Pulmonary artery endothelial cell (primary cell): ENCODE measurements around the gene RHBDF2. TPM values are rescaled to one million over a fixed set of nuclear protein-coding genes. Genes with fewer than 3 reads are reported as not detected.

Experiments
- DNase-seq: peaks from one replicate; pipeline ENCODE4 v3.0.0-alpha.2; 2011; ENCODE audit warnings: low read depth, low spot score
- total RNA-seq: library from RNA; depleted of rRNA; stranded (reverse); fragments of >200 nt; gene quantifications from 2 replicates; pipeline ENCODE4 v1.2.3, GENCODE V29; 2014

RHBDF2 gene
- total RNA-seq, 1 donor from 2014 or later: 14.0 TPM

DNA sequence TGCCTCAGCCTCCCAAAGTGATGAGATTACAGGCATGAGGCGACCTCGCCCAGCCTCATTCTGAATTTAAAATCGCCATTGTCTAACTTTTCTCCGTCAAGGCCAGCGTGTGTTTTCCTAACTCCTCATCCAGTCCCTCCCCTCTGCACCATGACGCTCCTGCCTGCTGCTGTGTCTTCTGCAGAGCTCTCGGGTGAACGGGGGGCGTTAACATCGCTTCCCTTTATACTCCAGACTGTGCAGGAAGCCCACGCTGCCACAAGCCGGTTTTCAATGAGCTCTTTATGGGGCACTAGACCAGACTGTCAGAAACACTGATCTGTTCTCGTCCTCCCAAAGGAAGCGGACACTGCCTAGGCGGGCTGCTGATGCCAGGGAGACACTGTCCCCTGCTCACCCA, 20.6 kb downstream of the RHBDF2 start:
- DNase-seq: no peak

DNA sequence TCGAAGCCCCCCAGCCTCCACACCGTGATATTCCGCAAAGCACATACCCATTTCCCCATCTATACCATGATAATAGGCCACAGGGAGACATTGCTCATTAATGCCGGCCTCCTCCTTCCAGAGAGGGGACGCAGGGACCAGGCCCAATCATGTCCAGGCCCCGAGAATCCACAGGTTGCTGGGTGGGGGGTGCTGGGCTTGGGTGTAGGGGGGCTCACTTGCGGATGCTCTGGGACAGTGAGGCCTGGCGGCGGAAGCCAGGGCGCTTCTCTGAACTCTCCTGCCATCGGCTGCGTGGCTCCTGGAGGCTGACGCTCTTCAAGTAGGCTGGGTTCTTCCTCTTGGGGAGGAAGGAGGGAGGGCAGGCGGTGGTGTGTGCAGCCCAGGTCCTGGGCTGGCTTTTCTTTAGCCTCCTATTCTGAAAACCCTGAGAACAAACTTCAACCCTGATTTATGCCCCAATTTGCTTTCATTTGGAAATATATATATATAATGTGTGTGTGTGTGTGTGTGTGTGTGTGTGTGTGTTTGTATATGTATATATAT, 21.6 kb downstream of the RHBDF2 start:
- no peak for DNase-seq

DNA sequence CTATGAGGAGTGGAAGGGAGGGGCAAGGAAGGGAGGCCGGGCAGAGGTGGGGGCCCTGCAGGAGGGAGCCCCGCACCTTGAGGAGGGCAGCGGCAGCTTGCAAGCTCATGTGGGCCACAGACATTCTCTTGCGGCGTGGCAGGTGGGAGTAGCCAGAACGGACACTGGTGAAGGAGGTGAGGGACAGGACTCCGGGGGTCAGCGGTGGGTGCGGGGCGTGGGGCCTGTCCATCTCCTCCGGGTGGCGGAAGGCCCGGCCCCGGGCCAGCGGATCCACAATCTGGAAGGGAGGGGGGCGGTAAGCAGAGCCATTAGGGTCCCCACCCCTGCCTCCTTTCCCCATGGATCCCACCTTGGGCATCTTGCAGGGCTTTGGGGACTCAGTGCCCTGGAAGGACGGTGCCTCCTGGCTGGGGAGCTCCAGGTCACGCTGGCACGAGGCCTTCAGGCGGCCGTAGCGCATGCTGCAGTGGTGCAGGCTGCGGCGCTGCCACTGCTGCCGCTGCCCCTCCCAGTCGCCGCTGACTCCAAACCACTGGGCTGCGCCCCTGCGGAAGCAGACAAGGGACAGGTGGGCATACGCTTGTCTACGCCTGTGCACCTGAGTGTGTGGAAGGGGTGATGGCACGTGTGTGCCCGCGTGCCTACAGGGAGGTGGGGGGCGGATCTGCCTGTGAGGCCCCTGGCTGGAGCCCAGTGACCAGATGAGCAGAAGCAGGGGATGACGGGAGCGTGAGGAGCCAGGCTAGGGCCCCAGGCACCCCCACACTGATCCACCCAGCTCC, 22.3 kb downstream of the RHBDF2 start:
- DNase-seq: no peak

DNA sequence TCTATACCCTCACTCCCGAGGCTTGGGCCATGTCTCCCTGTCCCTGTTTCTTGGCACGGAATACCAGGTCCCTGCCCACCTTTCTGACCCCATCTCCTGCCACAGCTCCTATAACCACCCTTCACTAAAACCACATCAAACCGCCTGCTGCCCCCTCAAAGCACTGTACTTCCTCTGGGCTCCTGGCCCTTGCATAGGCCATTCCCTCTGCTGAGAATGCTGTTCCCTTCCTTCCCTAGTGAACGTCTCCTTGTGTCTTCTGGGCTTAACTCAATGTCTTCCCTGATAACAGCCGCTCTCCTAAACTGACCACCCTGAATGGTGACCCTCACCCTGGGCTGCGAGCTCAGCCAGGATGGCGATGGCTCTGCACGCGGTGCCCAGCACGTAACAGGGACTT, 23.1 kb downstream of the RHBDF2 start:
- DNase-seq: no peak

DNA sequence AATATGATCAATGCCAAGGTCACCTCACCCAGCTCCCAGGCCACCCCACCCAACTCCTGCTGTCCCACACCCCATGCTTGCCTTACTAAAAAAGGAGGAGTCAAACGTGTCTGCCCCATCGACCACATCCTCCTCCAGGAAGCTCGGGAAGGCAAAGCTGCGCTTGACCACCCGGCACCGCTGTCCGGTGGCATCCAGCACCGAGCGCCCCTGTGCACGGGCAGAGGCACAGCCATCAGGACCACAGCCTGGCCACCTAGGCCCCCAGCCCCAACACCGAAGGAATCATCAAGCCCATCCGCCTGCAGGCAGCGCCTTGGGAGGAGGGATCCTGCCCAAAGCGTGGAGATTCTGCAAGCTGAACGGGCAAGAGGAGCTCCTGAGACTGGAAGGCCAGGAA, 23.6 kb downstream of the RHBDF2 start:
- DNase-seq: no peak

DNA sequence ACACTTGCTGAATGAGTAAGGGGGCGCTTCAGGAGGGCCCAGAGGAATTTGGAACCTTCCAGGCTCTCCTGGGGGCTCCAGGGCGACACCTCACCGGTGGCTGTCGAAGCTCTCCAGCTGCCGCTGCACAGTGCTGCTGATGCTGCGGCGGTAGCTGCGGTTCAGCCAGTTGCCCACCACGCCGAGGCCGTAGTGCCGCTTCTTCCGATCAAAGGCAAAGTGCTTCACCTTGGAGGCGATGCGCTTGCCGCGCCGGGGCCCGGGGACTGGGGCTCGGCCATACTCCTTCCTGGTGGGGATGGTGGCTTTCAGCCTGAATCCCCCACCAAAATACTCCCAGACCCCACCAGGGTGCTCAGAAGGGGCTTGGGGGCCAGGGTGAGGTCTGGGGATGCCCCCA, 24.5 kb downstream of the RHBDF2 start:
- no peak for DNase-seq

DNA sequence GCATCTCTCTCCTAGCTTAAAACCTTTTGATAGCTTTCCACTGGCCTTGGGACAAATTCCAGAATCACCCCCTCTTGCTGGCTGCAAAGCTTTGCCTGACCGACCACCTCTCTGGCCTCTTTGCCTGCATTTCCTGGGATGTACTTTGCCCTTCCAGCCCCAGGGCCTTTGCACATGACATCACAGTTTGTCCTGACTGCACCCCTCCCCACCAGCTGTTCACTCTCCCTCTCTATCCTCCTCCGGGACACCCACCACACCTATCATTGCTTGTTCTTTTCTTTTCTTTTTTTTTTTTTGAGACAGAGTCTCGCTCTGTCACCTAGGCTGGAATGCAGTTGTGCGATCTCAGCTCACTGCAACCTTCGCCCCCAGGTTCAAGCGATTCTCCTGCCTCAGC, 25.9 kb downstream of the RHBDF2 start:
- DNase-seq: no peak

DNA sequence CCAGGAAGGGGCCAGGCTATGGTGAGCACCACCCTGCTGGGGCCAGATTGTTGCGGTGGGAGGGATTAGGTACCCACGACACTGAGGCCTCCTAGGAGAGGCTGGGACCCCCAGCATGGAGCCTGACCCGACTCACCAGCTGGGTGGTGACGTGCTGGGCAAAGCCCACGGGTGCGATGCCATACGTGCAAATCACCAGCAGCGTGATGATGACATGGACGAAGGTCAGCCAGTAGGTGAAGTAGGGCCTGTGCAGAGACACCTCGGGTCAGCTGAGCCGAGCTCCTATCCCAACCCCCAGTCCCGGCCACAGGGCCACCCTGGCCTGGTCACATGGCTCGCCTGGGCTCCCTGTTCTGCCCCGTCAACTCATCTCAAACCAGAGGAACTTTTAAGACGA, 26.3 kb downstream of the RHBDF2 start:
- DNase-seq: no peak

DNA sequence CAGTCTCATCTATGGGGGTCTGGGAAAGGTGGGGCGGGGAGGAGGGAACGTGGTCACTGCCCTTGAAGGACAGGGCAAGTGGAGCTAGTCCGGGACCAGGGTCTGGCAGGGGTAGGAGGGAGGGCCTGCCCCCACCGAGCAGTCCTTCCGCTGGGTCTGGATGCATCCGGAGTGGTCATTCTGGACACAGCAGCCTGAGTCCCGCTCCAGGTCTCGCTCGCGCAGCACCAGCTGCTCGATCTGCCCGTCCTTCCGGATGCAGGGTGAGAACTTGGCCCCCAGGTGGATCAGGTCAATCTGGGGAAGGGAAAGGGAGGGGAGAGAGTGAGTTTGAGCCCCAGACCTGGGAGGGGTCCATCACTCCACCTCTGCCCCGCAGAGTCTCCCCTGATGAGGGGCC, 27.0 kb downstream of the RHBDF2 start:
- no peak for DNase-seq

DNA sequence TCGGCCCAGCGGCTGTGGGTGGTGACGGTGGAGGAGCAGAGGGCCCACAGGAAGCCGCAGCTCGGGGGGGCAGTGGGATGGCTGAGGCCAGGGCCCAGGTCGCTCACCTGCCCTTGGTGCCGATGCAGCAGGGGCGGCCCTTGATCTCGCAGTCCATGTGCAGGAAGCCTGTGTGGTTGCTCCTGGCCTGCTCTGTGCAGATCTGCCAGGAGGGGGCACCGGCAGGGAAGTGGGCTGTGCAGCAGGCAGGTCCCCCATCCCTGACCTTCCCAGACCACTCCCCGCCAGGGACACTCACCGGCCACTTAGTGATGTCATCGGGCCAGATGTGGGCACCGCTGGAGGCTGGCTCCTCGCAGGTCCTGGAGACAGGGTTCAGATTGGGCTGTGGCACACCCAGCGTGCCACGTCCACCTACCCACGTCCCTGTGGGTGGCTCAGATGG, 27.7 kb downstream of the RHBDF2 start:
- DNase-seq: no peak

DNA sequence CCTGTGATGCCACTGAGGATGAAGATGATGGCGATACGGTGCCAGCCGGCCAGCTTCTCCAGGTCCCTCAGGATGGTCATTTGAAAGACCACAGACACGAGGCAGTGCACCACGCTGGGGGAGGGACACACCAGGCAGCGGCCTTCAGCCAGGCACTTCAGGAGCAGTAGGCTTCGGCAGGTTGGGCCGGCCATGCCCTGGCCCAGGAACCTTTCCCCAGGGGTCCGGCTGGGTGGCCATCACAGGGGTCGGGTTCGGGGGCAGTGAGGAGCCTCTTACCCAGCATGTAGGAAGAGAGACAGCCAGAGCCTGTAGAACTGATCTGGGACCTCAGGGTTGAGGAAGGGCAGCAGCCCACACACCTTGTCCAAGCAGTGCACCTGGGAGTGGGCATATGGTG, 28.5 kb downstream of the RHBDF2 start:
- no peak for DNase-seq

DNA sequence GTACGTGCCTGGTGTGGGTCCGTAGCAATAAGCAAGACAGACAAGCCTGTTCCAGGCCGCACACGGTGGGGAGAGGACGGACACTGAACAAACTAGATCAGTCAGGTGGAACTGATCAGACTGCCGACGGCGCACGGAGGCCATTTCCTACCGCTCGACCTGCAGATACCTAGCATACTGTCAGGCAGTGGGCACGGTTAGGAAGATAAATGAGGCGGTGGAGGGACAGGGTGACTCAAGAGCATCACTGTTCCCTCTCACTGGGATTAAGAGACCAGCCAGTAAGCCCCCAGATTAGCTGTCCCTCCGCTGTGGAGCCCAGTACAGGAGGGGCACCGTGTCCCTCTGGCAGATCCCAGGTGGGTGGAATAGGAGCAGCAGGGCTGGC, 29.0 kb downstream of the RHBDF2 start:
- DNase-seq: no peak

DNA sequence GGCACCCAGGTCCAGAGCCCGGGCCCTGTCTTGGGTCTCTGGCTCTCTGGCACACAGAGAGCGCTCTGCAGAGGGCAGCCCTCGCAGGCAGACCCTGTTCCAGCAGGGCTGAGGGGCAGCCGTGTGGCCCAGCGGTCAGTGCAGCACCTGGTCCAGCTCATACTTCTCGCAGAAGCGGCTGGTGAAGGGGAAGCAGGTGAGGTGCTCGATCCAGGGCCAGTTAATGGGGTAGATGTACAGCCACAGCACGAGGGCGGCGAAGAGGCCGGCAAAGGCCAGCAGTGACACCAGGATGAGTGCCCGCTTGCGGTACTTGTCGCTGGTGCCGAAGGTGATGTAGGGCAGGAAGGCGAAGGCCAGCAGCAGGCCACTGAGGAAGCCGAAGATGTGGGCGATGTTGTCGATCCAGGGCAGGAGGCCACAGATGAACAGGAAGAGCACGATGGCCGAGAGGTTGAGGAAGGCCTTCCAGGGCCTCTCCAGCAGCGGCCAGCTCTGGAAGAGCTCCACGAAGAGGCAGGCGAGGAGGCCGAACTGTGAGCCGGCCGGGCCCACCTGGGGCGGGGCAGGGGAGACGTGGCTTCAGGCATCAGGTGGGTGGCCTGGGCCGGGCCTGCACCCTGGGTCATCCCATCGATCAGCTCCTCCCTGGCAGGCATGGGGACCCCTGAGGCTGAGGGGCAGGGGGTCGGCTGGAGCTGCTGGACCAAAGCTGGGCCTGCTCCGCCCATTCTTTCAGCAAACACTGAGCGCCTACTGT, 29.5 kb downstream of the RHBDF2 start:
- DNase-seq: no peak

DNA sequence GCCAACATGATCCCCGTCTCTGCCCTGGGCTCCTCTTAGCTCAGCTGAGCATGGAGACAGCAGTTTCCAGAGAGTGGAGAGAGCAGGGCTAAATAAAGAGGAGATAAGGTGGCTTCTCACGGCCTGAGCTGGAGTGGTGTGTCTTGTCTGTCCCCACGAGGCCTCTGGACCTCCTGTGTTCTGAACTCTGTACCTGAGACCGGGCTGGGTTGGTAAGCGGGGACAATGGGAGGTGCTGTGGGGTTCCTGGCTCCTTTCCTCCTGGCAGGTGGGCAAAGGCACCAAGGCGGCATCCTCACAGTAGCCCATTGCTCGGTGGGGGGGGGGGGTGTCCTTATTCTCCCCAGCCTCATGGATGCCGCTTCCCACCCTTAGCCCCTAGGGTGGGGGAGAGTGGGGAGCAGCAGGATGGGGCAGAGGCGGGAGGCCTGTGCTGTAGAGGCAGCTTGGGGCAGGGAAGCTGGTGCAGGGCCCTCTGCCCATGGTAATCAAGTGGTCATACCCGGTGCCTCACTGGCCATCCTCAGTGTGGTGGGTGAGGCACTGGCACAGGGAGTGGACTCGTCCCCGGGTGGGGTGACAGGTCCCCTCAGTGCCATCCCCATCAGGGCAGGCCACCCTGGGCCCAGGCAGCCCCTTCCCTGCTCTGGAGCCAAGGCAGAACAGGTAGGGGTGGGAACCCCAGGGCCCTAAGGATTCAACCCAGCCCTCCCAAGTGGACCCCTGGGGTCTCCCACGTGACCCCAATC, 31.1 kb downstream of the RHBDF2 start:
- DNase-seq: no peak

DNA sequence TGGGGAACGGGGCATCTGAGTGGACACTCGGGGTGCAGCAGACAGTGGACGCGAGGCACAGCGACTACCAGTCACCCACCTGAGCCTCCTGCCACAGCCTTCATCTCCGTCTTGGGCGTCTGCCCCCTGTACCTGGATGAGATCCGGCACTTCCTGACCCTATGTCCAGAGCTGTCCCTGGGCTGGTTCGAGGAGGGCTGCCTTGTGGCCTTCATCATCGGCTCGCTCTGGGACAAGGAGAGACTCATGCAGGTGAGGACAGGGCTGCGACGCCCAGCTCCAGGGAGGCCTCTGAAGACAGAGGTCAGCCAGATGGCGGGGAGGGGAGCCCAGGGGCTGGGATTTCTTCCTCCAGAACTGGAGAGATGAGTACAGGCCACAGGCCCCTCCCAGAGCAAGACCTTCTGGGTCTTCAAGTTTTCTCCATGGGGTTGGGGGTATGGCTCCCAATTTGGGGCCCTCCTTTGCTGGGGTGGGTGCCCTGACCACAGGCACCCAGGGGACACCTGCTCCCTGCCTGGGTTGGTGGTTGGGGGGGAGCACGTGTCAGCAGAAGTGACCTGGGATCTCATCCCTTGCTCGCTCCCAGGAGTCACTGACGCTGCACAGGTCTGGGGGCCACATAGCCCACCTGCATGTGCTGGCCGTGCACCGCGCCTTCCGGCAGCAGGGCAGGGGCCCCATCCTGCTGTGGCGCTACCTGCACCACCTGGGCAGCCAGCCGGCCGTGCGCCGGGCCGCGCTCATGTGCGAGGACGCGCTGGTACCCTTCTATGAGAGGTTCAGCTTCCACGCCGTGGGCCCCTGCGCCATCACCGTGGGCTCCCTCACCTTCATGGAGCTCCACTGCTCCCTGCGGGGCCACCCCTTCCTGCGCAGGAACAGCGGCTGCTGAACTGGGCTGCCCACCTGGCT, 31.9 kb downstream of the RHBDF2 start:
- DNase-seq: no peak

DNA sequence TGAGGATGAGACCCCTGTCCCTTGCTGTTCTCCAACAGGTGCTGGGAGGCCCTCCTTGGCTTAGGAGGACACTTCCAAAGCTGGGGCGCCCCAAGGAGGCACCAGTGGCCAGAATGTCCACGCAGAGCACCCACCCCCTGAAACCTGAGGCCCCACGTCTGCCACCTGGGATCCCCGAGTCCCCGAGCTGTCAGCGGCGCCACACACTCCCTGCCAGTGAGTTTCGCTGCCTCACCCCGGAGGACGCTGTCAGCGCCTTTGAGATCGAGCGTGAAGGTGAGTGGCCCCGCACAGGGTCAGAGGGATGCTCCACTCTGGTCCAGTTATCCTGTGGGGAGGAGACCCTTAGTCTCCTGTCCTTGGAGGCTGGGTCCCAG, 32.6 kb downstream of the RHBDF2 start:
- no peak for DNase-seq

DNA sequence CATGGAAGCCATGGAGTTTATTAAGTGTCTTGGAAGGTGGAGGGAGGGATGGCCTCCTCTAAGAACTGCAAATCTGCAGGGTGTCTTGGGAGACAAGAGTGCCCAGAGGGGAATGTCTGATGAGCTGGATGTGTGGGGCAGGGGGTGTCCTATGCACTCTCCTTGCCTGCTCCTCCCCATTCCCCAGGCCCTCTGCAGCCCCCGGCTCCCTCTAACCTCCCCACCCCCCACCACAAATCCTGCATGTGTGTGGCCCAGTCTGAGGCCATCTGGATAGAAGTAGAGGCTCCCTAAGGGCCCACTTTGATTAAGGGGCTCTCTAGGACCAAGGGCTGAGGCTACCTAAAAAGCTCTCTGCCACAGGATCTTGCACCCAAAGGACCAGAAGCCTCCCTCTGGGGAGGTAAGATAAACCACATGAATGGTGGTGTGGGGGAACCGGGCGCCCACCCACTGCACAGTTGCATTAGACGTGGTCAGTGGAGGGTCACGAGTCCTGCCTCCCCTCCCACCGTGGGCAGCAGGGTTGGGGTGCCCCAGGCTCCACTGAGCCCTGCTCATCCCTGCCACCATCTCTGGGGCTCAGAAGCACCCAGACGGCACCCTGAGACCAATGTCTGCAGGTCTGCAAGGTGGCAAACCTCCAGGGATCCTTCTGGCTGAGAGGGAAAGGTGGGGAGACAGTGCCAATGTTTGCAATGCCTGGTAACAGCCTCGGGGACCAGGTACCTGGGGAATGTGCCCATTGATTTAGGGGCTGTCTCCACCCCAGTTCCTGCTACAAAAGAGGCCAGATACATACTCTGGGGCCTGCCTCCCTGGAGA, 33.2 kb downstream of the RHBDF2 start:
- no peak for DNase-seq

DNA sequence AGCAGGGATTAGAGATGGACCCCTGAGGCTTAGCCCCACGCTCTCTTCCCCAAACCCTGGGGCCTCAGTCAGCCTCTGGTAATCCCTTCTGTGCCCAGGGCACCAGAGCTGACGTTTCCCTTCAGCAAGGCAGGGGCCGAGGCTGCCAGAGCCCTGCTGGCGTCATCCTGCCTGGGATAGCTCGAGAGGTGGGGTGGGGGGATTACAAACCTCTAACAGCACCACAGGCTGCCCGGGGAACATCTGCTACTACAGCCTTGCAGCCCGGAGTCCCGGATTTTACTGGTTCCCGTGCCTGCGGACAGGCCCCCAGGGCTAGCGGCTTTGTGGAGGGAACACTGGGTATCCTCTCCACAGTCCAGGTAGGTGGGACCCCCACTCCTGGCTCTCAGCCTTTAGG, 33.9 kb downstream of the RHBDF2 start, which contains the start of gene AANAT:
Gene AANAT, plus strand, starts transcription at position 238 of the 400 bp plus-strand sequence. CDS start 1,144 bp downstream, outside the sequence.
- no peak for DNase-seq

DNA sequence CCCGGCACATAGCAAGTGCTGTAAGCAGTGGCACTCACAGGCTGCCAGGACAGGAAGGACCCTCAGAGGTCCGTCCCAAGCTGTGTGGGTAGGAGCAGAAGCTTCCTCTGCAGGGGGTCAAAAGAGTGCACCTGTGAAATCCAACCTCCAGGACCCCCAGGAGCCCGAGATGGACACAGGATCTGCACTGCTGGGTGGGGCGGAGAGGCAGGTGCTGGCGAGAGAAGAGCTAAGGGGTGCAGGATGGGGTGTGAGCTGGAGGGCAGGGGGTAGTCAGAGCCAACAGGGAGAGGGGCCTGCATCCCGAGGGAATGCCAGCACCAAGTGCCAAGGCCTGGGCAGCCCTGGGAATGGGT, 34.5 kb downstream of the RHBDF2 start:
- no peak for DNase-seq
